GM23338 (cell line): Measurements from ENCODE around the gene TEX30. TPM values are rescaled to one million over a fixed set of nuclear protein-coding genes. Genes with fewer than 3 reads are reported as not detected.

ENCODE experiments used
- ATAC-seq: fragments of 200-7000 bp; cut with Tn5 transposase; 3 replicates; pipeline ENCODE4 v1.9.1; 2020
- DNase-seq: peaks from one replicate; pipeline ENCODE4 v3.0.0-alpha.2; 2015; ENCODE audit warnings: low spot score
- H2AFZ ChIP-seq: fragments of 200-600 bp; sonication (generic); 2 replicates; pipeline ENCODE4 v1.8.0; 2016; ENCODE audit warnings: antibody characterized with exemption, mild to moderate bottlenecking, moderate library complexity
- H3F3A ChIP-seq: fragments of 200-600 bp; sonication (generic); replicated peaks from 2 replicates; pipeline ENCODE4 v1.8.0; 2017; ENCODE audit warnings: antibody characterized with exemption, mixed run types, low read depth
- H3K27ac ChIP-seq: fragments of 200-600 bp; sonication (generic); 2 replicates; pipeline ENCODE4 v1.6.1; 2016; ENCODE audit warnings: low read depth
- H3K27me3 ChIP-seq: fragments of 200-600 bp; sonication (generic); 2 replicates; pipeline ENCODE4 v1.8.0; 2016; ENCODE audit warnings: mild to moderate bottlenecking, mixed run types, moderate library complexity; ENCODE audit not compliant: insufficient read depth
- H3K36me3 ChIP-seq: fragments of 200-600 bp; sonication (generic); 2 replicates; pipeline ENCODE4 v1.8.0; 2016; ENCODE audit warnings: mild to moderate bottlenecking; ENCODE audit not compliant: insufficient read depth
- H3K4me1 ChIP-seq: fragments of 200-600 bp; sonication (generic); 2 replicates; pipeline ENCODE4 v1.8.0; 2016; ENCODE audit warnings: mild to moderate bottlenecking, moderate library complexity; ENCODE audit not compliant: insufficient read depth
- H3K4me2 ChIP-seq: fragments of 200-600 bp; sonication (generic); 2 replicates; pipeline ENCODE4 v1.7.1; 2017; ENCODE audit warnings: mixed run types
- H3K4me3 ChIP-seq: fragments of 200-600 bp; sonication (generic); 2 replicates; pipeline ENCODE4 v1.6.1; 2016; ENCODE audit warnings: mixed run types
- H3K79me2 ChIP-seq: fragments of 200-600 bp; sonication (generic); replicated peaks from 2 replicates; pipeline ENCODE4 v1.8.0; 2017; ENCODE audit warnings: mild to moderate bottlenecking; ENCODE audit not compliant: insufficient read depth
- H3K9me2 ChIP-seq: fragments of 200-600 bp; sonication (generic); 2 replicates; pipeline ENCODE4 v1.8.0; 2017; ENCODE audit not compliant: insufficient read depth
- H4K20me1 ChIP-seq: fragments of 200-600 bp; sonication (generic); replicated peaks from 2 replicates; pipeline ENCODE4 v1.8.0; 2017; ENCODE audit warnings: mild to moderate bottlenecking; ENCODE audit not compliant: insufficient read depth
- H3K27ac Mint-ChIP-seq: 2 replicates; pipeline ENCODE4 v1.8.0; 2020; ENCODE audit warnings: inconsistent platforms, mild to moderate bottlenecking, moderate library complexity, mixed read lengths
- H3K27me3 Mint-ChIP-seq: 3 replicates; pipeline ENCODE4 v1.8.0; 2022; ENCODE audit warnings: low read depth, mild to moderate bottlenecking, moderate library complexity, mixed read lengths, inconsistent platforms; ENCODE audit not compliant: insufficient read depth, poor library complexity
- H3K36me3 Mint-ChIP-seq: 3 replicates; pipeline ENCODE4 v1.8.0; 2021; ENCODE audit warnings: low read depth, mild to moderate bottlenecking, inconsistent platforms, moderate library complexity, mixed read lengths
- H3K4me1 Mint-ChIP-seq: 3 replicates; pipeline ENCODE4 v1.8.0; 2020; ENCODE audit warnings: mild to moderate bottlenecking, inconsistent platforms, mixed read lengths
- H3K4me3 Mint-ChIP-seq: 3 replicates; pipeline ENCODE4 v1.8.0; 2021; ENCODE audit warnings: moderate library complexity, mild to moderate bottlenecking, inconsistent platforms, mixed read lengths
- H3K9me3 Mint-ChIP-seq: 3 replicates; pipeline ENCODE4 v1.8.0; 2020; ENCODE audit warnings: moderate library complexity, mild to moderate bottlenecking, inconsistent platforms, mixed read lengths
- CREB1 ChIP-seq: fragments of 250-450 bp; sonication (Bioruptor Pico); IDR thresholded peaks from 2 replicates; pipeline ENCODE4 v1.5.0; 2020; ENCODE audit warnings: low read depth, mild to moderate bottlenecking, moderate library complexity
- EZH2 ChIP-seq: fragments of 200-600 bp; sonication (generic); IDR thresholded peaks from one replicate; pipeline ENCODE4 v1.8.0; 2017; ENCODE audit warnings: antibody characterized with exemption, mild to moderate bottlenecking, low read depth; ENCODE audit not compliant: unreplicated experiment
- EZH2phosphoT487 ChIP-seq: fragments of 200-600 bp; sonication (generic); IDR thresholded peaks from one replicate; pipeline ENCODE4 v1.8.1; 2018; ENCODE audit warnings: antibody characterized with exemption; ENCODE audit not compliant: unreplicated experiment
- NANOG ChIP-seq: IDR thresholded peaks from 2 replicates; pipeline ENCODE4 v1.6.1; 2016; ENCODE audit warnings: antibody characterized with exemption, borderline replicate concordance
- POLR2AphosphoS5 ChIP-seq: IDR thresholded peaks from 2 replicates; pipeline ENCODE4 v1.6.1; 2016; ENCODE audit warnings: antibody characterized with exemption, low read depth
- STAT1 ChIP-seq: IDR thresholded peaks from one replicate; pipeline ENCODE4 v1.6.1; 2016; ENCODE audit warnings: antibody characterized with exemption; ENCODE audit not compliant: unreplicated experiment
- ZNF114 ChIP-seq: fragments of 250-450 bp; sonication (Bioruptor Pico); IDR thresholded peaks from 2 replicates; pipeline ENCODE4 v1.5.0; 2020; ENCODE audit warnings: mild to moderate bottlenecking, moderate library complexity
- ZNF331 ChIP-seq: fragments of 250-450 bp; sonication (Bioruptor Pico); IDR thresholded peaks from 2 replicates; pipeline ENCODE4 v1.5.0; 2020; ENCODE audit warnings: low read depth, mild to moderate bottlenecking, moderate library complexity
- polyA plus RNA-seq: library from polyadenylated mRNA; unstranded; fragments of >200 nt; fragmentation: Nextera tagmentation; extraction: Ambion mirVana; gene quantifications from 2 replicates; pipeline ENCODE4 v1.2.1, GENCODE V29; 2016
- total RNA-seq: library from RNA; depleted of rRNA; stranded (reverse); fragments of >200 nt; shearing (Covaris generic); gene quantifications from 2 replicates; pipeline ENCODE4 v1.2.3, GENCODE V29; 2014
- TF ChIP-seq, protein P1 (sequence below): IDR thresholded peaks from one replicate; pipeline ENCODE4 v1.6.1; 2018; ENCODE audit warnings: antibody characterized with exemption; ENCODE audit not compliant: unreplicated experiment
- TF ChIP-seq, protein P2 (sequence below): fragments of 250-450 bp; sonication (Bioruptor Pico); IDR thresholded peaks from 2 replicates; pipeline ENCODE4 v1.5.0; 2020; ENCODE audit warnings: mild to moderate bottlenecking, moderate library complexity
- TF ChIP-seq, protein P3 (sequence below): IDR thresholded peaks from 2 replicates; pipeline ENCODE4 v1.6.1; 2016; ENCODE audit warnings: antibody characterized with exemption
- TF ChIP-seq, protein P4 (sequence below), 2 experiments: fragments of 200-600 bp in 1 of 2; sonication (generic) in 1 of 2; conservative IDR thresholded peaks; 2 replicates each; pipeline versions ENCODE4 v1.5.1 to v1.6.1; 2016 to 2017; ENCODE audit warnings: antibody characterized with exemption in 2 of 2, low read depth in 2 of 2, mild to moderate bottlenecking in 2 of 2, moderate library complexity in 1 of 2

TEX30 gene
- total and polyA plus RNA-seq, 2 experiments from 2014 or later = 6.3 to 28.2 TPM

DNA sequence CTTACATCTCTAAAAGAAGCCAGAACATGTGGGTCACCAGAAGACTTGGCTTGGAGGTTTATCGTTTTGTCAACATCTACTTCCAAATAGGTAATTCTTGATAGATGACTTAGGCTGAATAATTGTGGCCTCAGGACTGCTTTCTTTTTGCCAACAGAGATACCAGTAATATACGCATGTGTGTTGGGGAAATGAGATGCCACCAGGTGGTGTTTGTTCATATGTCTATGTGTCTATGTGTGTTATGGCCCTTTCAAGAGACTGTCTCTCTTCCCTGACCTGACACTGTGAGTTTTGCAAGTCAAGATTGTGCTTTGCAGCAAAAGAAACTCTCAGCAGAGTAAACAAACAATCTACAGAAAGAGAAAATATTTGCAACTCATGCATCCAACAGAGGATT is 47.2 kb downstream of the TEX30 start:
- ATAC-seq = no peak

More for the DNA sequence above, 47.2 kb downstream of the TEX30 start:
- no peaks in the 10 kb centered on the region for H3K4me1 ChIP-seq
- TF ChIP-seq, protein P1, sequence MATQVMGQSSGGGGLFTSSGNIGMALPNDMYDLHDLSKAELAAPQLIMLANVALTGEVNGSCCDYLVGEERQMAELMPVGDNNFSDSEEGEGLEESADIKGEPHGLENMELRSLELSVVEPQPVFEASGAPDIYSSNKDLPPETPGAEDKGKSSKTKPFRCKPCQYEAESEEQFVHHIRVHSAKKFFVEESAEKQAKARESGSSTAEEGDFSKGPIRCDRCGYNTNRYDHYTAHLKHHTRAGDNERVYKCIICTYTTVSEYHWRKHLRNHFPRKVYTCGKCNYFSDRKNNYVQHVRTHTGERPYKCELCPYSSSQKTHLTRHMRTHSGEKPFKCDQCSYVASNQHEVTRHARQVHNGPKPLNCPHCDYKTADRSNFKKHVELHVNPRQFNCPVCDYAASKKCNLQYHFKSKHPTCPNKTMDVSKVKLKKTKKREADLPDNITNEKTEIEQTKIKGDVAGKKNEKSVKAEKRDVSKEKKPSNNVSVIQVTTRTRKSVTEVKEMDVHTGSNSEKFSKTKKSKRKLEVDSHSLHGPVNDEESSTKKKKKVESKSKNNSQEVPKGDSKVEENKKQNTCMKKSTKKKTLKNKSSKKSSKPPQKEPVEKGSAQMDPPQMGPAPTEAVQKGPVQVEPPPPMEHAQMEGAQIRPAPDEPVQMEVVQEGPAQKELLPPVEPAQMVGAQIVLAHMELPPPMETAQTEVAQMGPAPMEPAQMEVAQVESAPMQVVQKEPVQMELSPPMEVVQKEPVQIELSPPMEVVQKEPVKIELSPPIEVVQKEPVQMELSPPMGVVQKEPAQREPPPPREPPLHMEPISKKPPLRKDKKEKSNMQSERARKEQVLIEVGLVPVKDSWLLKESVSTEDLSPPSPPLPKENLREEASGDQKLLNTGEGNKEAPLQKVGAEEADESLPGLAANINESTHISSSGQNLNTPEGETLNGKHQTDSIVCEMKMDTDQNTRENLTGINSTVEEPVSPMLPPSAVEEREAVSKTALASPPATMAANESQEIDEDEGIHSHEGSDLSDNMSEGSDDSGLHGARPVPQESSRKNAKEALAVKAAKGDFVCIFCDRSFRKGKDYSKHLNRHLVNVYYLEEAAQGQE = no peak
- TF ChIP-seq EZH2phosphoT487 (no peak), STAT1 (no peak), ZNF331 (no peak), ZNF114 (no peak), CREB1 (no peak), NANOG (no peak), POLR2AphosphoS5 (no peak), EZH2 (no peak)
- TF ChIP-seq, protein P2, sequence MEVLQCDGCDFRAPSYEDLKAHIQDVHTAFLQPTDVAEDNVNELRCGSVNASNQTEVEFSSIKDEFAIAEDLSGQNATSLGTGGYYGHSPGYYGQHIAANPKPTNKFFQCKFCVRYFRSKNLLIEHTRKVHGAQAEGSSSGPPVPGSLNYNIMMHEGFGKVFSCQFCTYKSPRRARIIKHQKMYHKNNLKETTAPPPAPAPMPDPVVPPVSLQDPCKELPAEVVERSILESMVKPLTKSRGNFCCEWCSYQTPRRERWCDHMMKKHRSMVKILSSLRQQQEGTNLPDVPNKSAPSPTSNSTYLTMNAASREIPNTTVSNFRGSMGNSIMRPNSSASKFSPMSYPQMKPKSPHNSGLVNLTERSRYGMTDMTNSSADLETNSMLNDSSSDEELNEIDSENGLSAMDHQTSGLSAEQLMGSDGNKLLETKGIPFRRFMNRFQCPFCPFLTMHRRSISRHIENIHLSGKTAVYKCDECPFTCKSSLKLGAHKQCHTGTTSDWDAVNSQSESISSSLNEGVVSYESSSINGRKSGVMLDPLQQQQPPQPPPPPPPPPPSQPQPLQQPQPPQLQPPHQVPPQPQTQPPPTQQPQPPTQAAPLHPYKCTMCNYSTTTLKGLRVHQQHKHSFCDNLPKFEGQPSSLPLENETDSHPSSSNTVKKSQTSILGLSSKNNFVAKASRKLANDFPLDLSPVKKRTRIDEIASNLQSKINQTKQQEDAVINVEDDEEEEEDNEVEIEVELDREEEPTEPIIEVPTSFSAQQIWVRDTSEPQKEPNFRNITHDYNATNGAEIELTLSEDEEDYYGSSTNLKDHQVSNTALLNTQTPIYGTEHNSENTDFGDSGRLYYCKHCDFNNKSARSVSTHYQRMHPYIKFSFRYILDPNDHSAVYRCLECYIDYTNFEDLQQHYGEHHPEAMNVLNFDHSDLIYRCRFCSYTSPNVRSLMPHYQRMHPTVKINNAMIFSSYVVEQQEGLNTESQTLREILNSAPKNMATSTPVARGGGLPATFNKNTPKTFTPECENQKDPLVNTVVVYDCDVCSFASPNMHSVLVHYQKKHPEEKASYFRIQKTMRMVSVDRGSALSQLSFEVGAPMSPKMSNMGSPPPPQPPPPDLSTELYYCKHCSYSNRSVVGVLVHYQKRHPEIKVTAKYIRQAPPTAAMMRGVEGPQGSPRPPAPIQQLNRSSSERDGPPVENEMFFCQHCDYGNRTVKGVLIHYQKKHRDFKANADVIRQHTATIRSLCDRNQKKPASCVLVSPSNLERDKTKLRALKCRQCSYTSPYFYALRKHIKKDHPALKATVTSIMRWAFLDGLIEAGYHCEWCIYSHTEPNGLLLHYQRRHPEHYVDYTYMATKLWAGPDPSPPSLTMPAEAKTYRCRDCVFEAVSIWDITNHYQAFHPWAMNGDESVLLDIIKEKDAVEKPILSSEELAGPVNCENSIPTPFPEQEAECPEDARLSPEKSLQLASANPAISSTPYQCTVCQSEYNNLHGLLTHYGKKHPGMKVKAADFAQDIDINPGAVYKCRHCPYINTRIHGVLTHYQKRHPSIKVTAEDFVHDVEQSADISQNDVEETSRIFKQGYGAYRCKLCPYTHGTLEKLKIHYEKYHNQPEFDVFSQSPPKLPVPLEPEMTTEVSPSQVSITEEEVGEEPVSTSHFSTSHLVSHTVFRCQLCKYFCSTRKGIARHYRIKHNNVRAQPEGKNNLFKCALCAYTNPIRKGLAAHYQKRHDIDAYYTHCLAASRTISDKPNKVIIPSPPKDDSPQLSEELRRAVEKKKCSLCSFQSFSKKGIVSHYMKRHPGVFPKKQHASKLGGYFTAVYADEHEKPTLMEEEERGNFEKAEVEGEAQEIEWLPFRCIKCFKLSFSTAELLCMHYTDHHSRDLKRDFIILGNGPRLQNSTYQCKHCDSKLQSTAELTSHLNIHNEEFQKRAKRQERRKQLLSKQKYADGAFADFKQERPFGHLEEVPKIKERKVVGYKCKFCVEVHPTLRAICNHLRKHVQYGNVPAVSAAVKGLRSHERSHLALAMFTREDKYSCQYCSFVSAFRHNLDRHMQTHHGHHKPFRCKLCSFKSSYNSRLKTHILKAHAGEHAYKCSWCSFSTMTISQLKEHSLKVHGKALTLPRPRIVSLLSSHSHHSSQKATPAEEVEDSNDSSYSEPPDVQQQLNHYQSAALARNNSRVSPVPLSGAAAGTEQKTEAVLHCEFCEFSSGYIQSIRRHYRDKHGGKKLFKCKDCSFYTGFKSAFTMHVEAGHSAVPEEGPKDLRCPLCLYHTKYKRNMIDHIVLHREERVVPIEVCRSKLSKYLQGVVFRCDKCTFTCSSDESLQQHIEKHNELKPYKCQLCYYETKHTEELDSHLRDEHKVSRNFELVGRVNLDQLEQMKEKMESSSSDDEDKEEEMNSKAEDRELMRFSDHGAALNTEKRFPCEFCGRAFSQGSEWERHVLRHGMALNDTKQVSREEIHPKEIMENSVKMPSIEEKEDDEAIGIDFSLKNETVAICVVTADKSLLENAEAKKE = no peak
- TF ChIP-seq, protein P3, sequence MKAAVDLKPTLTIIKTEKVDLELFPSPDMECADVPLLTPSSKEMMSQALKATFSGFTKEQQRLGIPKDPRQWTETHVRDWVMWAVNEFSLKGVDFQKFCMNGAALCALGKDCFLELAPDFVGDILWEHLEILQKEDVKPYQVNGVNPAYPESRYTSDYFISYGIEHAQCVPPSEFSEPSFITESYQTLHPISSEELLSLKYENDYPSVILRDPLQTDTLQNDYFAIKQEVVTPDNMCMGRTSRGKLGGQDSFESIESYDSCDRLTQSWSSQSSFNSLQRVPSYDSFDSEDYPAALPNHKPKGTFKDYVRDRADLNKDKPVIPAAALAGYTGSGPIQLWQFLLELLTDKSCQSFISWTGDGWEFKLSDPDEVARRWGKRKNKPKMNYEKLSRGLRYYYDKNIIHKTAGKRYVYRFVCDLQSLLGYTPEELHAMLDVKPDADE = no peak
- TF ChIP-seq, protein P4, sequence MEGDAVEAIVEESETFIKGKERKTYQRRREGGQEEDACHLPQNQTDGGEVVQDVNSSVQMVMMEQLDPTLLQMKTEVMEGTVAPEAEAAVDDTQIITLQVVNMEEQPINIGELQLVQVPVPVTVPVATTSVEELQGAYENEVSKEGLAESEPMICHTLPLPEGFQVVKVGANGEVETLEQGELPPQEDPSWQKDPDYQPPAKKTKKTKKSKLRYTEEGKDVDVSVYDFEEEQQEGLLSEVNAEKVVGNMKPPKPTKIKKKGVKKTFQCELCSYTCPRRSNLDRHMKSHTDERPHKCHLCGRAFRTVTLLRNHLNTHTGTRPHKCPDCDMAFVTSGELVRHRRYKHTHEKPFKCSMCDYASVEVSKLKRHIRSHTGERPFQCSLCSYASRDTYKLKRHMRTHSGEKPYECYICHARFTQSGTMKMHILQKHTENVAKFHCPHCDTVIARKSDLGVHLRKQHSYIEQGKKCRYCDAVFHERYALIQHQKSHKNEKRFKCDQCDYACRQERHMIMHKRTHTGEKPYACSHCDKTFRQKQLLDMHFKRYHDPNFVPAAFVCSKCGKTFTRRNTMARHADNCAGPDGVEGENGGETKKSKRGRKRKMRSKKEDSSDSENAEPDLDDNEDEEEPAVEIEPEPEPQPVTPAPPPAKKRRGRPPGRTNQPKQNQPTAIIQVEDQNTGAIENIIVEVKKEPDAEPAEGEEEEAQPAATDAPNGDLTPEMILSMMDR (conservative IDR thresholded peaks at IDR 0.05; ENCODE audit: low read depth in 2 of 2) = no peak
- DNase-seq = no peak
- no peaks in the 10 kb centered on the region for H4K20me1 ChIP-seq
- no peak overlapping the region for H3K4me3 ChIP-seq
- no peak overlapping the region for H3K27ac Mint-ChIP-seq
- H3K27me3 ChIP-seq = no peaks in the 10 kb centered on the region
- no peak overlapping the region for H2AFZ ChIP-seq
- no peaks in the 10 kb centered on the region; the same call in 2 of the 3 replicates for H3K4me1 Mint-ChIP-seq
- H3K4me3 Mint-ChIP-seq = no peak overlapping the region
- no peaks in the 10 kb centered on the region for H3F3A ChIP-seq
- H3K27ac ChIP-seq = no peak overlapping the region
- no peaks in the 10 kb centered on the region for H3K79me2 ChIP-seq
- H3K27me3 Mint-ChIP-seq = no peaks in the 10 kb centered on the region
- peaks cover 6% of the 10 kb centered on the region; the same call in 1 of the 2 replicates for H3K9me2 ChIP-seq
- no peaks in the 10 kb centered on the region for H3K36me3 Mint-ChIP-seq
- H3K36me3 ChIP-seq = no peaks in the 10 kb centered on the region
- H3K4me2 ChIP-seq = no peak overlapping the region
- H3K9me3 Mint-ChIP-seq = no peaks in the 10 kb centered on the region
